Psoas muscle (tissue), 8 donors: ENCODE results near the gene C15orf39. TPM values are rescaled to one million over a fixed set of nuclear protein-coding genes. Genes with fewer than 3 reads are reported as not detected.

ENCODE experiments used
- ATAC-seq, 4 donors: fragments of 200-7000 bp; cut with Tn5 transposase; one replicate each; pipeline ENCODE4 v1.9.1; 2020; ENCODE audit warnings: moderate library complexity in 3 of 4, mild to moderate bottlenecking in 2 of 4
- DNase-seq, 2 donors: peaks; one replicate each; pipeline ENCODE4 v3.0.0-alpha.2; 2020
- H3K27ac ChIP-seq: fragments of 200-600 bp; one replicate; pipeline ENCODE4 v1.8.0; 2022
- H3K27me3 ChIP-seq, 3 donors: fragments of 200-600 bp in 1 of 3; one replicate each; pipeline versions ENCODE4 v1.6.1 to v1.8.0; 2013 to 2022; ENCODE audit warnings: low read length in 2 of 3, mild to moderate bottlenecking in 2 of 3, moderate library complexity in 1 of 3; ENCODE audit not compliant: insufficient read depth in 3 of 3
- H3K36me3 ChIP-seq, 2 donors: fragments of 200-600 bp in 1 of 2; one replicate each; pipeline versions ENCODE4 v1.6.1 to v1.8.0; 2013 to 2022; ENCODE audit warnings: low read depth in 1 of 2, mild to moderate bottlenecking in 1 of 2, moderate library complexity in 1 of 2; ENCODE audit not compliant: insufficient read depth in 1 of 2
- H3K4me1 ChIP-seq: fragments of 200-600 bp; one replicate; pipeline ENCODE4 v1.8.0; 2022
- H3K4me3 ChIP-seq: fragments of 200-600 bp; one replicate; pipeline ENCODE4 v1.8.0; 2022; ENCODE audit warnings: mild to moderate bottlenecking
- H3K9me3 ChIP-seq: fragments of 200-600 bp; one replicate; pipeline ENCODE4 v1.8.0; 2022
- WGBS, 3 donors: extraction: QIAGEN DNeasy Blood & Tissue Kit; methylation state at CpG; one replicate each; pipeline versions ENCODE4 v1.1.6 to v1.1.7; 2013; 5-methylcytosine and 5-hydroxymethylcytosine counted together
- intact Hi-C, 2 donors: fragments of 100-400 bp; cut with DNase I; formaldehyde crosslinking; loops; one replicate each; pipeline versions ENCODE4 v1.11.0 to v1.14.2; 2022
- polyA plus RNA-seq, 3 donors: library from polyadenylated mRNA; stranded (reverse); fragments of 200-250 nt; gene quantifications; one replicate each; pipeline ENCODE4 v1.2.3, GENCODE V29; 2013
- total RNA-seq, 4 donors: library from RNA; stranded (reverse); fragmentation: NEBNext Ultra II Directional in 2 of 4; extraction: Animal tissue kit (Norgen Biotek cat#: 25700) in 2 of 4; gene quantifications; one replicate each; pipeline versions ENCODE4 v1.2.1 to v1.2.4, GENCODE V29; 2021 to 2023
- TF ChIP-seq, protein P1 (sequence below): fragments of 200-600 bp; IDR thresholded peaks from one replicate; pipeline ENCODE4 v1.8.0; 2022; ENCODE audit warnings: antibody characterized with exemption
- donor health status: healthy with polysubstance abuse.
- donor health status: DM: no; HTN: no; CAD: no; lungs with moderate emphysema.
- donor health status: Bipolar disorder and iron deficiency.
- donor health status: healthy.
- donor health status: DM: yes; HTN: yes; CAD: no.
- donor health status: DM: no; HTN: no; CAD: no.
- donor health status: DM: no; HTN: no; CAD: no.
- donor health status: DM: yes; HTN: yes; CAD: no.

C15orf39 gene
- total and polyA plus RNA-seq, 7 donors = 2.5 to 4.6 (median 4.0) TPM

DNA sequence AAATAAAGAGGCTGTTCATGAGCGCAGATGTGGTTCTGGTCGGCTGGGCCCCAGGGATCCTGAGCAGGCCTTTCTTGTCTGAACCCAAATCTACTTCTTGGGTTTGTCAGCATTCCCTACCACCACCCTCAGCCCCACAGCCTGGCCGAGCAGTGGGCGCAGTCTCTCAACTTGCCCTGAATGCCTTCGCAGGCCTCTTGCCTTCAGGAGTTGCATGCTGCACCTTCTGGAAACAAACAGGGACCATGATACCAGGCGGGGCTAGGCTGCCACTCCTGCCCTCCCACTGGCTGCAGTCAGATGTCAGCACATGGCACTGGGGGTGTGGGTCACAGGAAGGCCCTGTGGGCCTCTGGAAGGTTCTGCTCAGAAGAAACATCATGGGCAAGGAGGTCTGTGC lies 13.2 kb upstream of the C15orf39 start:
- intact Hi-C loops = no loop called here
- WGBS, 3 donors = 90 to 94% (median 93%) methylated on average over 6 of the region's 6 CpGs
- no peaks in the 10 kb centered on the region for H3K36me3 ChIP-seq
- no peaks in the 10 kb centered on the region for H3K27me3 ChIP-seq
- TF ChIP-seq, protein P1, sequence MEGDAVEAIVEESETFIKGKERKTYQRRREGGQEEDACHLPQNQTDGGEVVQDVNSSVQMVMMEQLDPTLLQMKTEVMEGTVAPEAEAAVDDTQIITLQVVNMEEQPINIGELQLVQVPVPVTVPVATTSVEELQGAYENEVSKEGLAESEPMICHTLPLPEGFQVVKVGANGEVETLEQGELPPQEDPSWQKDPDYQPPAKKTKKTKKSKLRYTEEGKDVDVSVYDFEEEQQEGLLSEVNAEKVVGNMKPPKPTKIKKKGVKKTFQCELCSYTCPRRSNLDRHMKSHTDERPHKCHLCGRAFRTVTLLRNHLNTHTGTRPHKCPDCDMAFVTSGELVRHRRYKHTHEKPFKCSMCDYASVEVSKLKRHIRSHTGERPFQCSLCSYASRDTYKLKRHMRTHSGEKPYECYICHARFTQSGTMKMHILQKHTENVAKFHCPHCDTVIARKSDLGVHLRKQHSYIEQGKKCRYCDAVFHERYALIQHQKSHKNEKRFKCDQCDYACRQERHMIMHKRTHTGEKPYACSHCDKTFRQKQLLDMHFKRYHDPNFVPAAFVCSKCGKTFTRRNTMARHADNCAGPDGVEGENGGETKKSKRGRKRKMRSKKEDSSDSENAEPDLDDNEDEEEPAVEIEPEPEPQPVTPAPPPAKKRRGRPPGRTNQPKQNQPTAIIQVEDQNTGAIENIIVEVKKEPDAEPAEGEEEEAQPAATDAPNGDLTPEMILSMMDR = no peak
- H3K4me1 ChIP-seq = no peaks in the 10 kb centered on the region
- no peaks in the 10 kb centered on the region for H3K9me3 ChIP-seq
- DNase-seq (no peak), ATAC-seq (no peak)
- no peak overlapping the region for H3K4me3 ChIP-seq
- no peak overlapping the region for H3K27ac ChIP-seq

- no peak overlapping the region for H3K4me3 ChIP-seq
- intact Hi-C loops = no loop called here
- H3K36me3 ChIP-seq = no peaks in the 10 kb centered on the region
- 63 to 83% (median 81%) methylated on average over 2 of the region's 2 CpGs for WGBS, 3 donors
- H3K27me3 ChIP-seq = no peaks in the 10 kb centered on the region
- H3K27ac ChIP-seq = no peak overlapping the region
- ATAC-seq = no peak
- no peaks in the 10 kb centered on the region for H3K9me3 ChIP-seq
- no peak for DNase-seq
- TF ChIP-seq, protein P1 = no peak
- no peaks in the 10 kb centered on the region for H3K4me1 ChIP-seq
Observed at GRCh38 chr15:75191235-75191634, 10.4 kb upstream of the C15orf39 start.

DNA sequence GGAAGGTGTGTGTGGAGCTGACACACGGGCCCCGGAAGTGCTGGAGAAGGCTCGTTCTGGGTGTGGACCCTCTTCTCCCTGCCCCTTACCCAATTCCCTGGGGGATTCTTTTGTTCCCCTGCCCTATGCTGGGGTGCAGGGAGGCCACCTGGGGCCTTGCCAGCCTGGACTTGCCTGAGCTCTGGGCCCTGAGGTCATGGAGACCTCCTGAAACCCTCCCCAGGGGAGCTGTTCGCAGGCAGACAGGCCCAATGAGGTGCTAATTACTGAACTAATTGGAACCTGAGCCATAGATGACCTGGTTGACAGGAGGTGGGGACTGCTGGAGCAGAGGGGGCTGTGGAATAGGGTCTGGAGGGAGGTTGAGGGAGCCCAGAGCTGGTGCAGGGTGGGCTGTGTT lies 9.4 kb upstream of the C15orf39 start:
- intact Hi-C loops = no loop called here
- TF ChIP-seq, protein P1 = no peak
- Histone ChIP-seq H3K36me3 (no peaks in the 10 kb centered on the region), H3K27ac (no peak overlapping the region), H3K9me3 (no peaks in the 10 kb centered on the region), H3K27me3 (no peaks in the 10 kb centered on the region), H3K4me3 (no peak overlapping the region), H3K4me1 (no peaks in the 10 kb centered on the region)
- DNase-seq = no peak
- ATAC-seq = no peak
- 52 to 72% (median 64%) methylated on average over 4 of the region's 4 CpGs for WGBS, 3 donors

DNA sequence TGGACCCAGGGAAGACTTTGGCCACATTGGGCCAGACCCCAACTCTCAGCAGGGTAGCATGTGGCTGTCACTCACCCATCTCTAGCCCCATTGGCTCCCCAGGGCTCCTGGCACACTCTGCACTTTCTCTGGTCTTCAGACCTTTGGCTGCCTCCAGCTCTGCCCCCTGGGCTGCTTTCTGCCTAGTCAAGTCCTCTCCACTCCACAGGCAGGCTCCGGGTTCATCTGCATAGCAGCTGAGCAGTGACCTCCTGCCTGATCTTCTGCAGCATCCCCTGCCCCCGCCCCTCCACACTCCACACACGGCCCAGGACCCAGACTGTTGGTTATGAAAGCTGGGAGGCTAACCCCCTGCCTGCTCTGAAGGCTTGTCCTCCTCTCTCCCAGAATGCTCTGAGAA lies 8.4 kb upstream of the C15orf39 start:
- H3K27ac ChIP-seq = no peak overlapping the region
- H3K9me3 ChIP-seq = no peaks in the 10 kb centered on the region
- ATAC-seq (no peak), DNase-seq (no peak)
- intact Hi-C loops = no loop called here
- TF ChIP-seq, protein P1 = no peak
- H3K4me1 ChIP-seq = no peaks in the 10 kb centered on the region
- H3K27me3 ChIP-seq = no peaks in the 10 kb centered on the region
- no peak overlapping the region for H3K4me3 ChIP-seq
- WGBS, 3 donors = 69 to 77% (median 72%) methylated on average over 3 of the region's 3 CpGs
- H3K36me3 ChIP-seq = no peaks in the 10 kb centered on the region

DNA sequence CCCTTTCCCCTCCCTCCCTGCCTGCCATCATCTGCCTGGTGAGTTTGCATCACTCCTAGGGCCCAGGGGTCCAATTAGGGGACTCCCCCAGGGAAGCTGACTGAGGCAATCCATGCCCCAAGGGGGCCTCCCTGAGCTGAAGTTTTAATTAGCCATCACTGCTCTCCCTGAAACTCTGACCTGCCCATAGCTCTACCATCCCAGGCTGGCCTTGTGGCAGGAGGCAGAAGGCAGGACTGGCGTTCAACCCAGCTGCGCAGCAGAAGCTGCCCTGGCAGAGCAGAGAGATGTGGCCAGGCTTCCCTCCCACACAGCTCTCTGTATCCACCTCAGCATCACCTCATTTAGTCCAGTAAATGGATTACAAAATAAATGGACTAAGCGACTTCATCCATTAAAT lies 7.7 kb upstream of the C15orf39 start:
- ATAC-seq (no peak), DNase-seq (no peak)
- no peaks in the 10 kb centered on the region for H3K27me3 ChIP-seq
- no peaks in the 10 kb centered on the region for H3K36me3 ChIP-seq
- intact Hi-C loops = no loop called here
- WGBS, 3 donors = 82 to 95% (median 88%) methylated on average over 3 of the region's 3 CpGs
- H3K9me3 ChIP-seq = no peaks in the 10 kb centered on the region
- H3K4me3 ChIP-seq = no peak overlapping the region
- TF ChIP-seq, protein P1 = no peak
- no peaks in the 10 kb centered on the region for H3K4me1 ChIP-seq
- no peak overlapping the region for H3K27ac ChIP-seq
